WTC11 (cell line): ENCODE data around the gene STXBP5.

Experiments
- CBFB ChIP-seq: sonication (generic); formaldehyde crosslinking; IDR thresholded peaks from 2 replicates; pipeline ENCODE4 v1.8.1; 2022; ENCODE audit warnings: mild to moderate bottlenecking, low read depth, missing genetic modification reagents
- CREM ChIP-seq: sonication (generic); formaldehyde crosslinking; IDR thresholded peaks from 2 replicates; pipeline ENCODE4 v1.8.1; 2022; ENCODE audit warnings: mild to moderate bottlenecking, missing genetic modification reagents, moderate library complexity
- CTCF ChIP-seq: fragments of 200-600 bp; IDR thresholded peaks from 2 replicates; pipeline ENCODE4 v1.8.0; 2022; ENCODE audit warnings: antibody characterized with exemption
- ESRRA ChIP-seq: sonication (generic); formaldehyde crosslinking; IDR thresholded peaks from 2 replicates; pipeline ENCODE4 v1.8.1; 2022; ENCODE audit warnings: mild to moderate bottlenecking, missing genetic modification reagents, borderline replicate concordance
- ETV6 ChIP-seq: sonication (generic); formaldehyde crosslinking; IDR thresholded peaks from 2 replicates; pipeline ENCODE4 v1.8.1; 2022; ENCODE audit warnings: mild to moderate bottlenecking, missing genetic modification reagents
- MAX ChIP-seq: sonication (generic); formaldehyde crosslinking; IDR thresholded peaks from 2 replicates; pipeline ENCODE4 v1.8.0; 2022; ENCODE audit warnings: mild to moderate bottlenecking, missing genetic modification reagents
- TP53 ChIP-seq: sonication (generic); formaldehyde crosslinking; IDR thresholded peaks from 2 replicates; pipeline ENCODE4 v1.8.1; 2023; ENCODE audit warnings: mild to moderate bottlenecking, missing genetic modification reagents

- TF ChIP-seq TP53 (no peak), ESRRA (no peak), MAX (CRISPR knock-in tag) (no peak), CREM (CRISPR knock-in tag) (no peak), CTCF (no peak), ETV6 (CRISPR knock-in tag) (no peak), CBFB (CRISPR knock-in tag) (no peak)
These were observed 42.8 kb upstream of the STXBP5 start for GRCh38 chr6:147161253-147161973.
